Measurements from ENCODE around the gene AHNAK2.
"Not testable (repeated sequence)": the region's sequence is repeated elsewhere in the genome, so short reads cannot be mapped to it uniquely, and the experiment has no call there.

The AHNAK2 gene

DNA sequence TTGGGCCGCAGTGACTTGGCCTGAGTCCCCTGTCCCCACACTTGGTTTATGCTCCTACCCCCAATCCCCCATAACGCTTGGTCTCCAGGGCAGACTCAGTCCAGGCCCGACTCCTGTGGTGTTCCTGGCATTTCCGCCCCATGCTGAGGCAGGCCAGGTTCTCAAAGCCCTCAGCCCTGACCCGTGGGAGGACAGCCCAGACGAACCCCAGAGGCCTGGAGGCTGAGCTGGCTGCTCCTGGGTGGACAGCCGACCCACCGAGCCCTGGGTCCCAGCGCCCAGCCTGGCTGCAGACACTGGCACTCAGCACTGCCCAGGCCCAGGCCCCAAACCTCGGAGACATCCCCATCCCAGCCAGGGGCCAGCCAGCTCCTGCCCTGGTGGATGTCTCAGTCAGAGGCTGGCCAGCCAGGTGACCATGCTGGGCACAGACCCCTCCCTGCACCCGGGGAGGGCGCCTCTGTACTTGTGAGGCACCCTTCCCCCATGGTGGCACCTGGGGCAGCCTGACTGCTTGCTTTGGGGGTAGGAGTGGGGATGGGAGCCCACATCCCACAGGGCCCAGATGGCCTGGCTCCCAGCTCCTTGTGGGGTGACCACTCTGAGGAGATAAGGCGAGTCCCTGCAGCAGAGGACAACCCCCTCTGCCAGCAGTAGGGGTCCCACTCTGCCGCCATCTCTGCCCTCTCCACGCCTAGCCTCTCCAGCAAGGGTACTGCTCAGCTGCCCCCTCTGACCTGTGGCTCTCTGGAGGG is 52.1 kb downstream of the AHNAK2 start:
- DNase-seq (ENCODE audit: low spot score), result no peak

DNA sequence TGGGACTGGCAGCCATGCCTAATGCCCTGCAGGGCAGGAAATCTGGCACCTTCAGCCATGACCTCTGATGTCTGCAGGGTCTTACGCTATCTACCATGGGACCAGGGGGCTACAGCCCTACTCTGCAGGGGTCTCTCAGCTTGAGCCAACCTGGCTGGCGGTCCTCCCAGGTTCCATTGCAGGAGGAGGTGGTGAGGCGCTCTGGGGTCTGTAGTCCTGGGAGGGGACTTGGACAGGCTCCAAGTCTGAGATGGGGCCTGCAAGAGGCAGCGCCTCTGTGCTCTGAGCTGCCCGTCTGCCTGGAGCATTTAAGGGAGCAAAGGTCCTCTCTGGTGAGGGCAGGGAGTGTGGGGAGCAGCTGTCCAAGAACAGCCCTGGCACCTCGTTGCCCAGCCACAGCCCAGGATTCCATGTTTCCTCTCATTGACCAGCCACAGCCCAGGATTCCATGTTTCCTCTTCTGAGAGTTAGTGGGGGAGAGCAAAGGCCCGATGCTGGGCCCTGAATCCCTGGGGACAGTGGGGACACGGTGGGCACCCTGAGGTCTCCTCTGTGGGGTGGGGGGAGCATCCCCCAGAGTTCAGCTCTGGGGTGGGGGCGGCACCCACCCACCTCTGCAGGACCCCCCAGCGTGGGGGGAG is 52.8 kb downstream of the AHNAK2 start:
- DNase-seq (ENCODE audit: low spot score), result no peak

DNA sequence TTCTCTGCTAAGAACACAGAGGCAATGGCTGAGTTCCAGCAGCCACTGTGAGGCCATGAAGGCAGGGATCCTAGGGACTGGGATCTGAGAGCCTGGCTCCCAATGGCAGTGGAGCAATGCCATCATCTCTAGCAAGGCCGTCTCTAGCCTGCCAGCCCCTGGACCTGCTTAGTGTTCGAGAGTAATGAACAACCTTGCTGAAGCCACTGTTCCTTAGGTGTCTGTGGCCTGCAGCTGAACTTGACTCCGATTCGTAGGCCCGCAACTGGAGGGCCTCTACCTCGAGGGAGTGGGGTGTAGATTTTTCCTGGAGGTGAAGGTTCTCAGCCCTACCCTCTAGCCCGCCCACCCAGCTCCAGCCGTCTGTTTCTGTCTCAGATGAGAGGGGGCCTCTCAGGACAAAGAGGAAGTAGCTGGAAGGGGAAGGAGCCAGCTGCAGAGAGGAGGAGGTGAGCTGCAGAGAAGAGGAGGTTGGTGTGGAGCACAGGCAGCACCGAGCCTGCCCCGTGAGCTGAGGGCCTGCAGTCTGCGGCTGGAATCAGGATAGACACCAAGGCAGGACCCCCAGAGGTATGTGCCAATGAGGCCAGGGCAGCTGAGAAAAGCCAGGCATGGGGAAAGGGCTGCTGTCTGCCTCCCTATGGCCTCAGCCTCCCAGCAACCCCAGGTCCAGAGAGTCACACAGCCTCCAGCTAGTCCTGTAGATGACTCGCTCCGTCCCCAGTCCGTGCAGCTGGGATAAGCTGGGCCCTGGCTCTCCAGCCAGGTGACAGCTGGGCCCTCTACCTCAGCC is 53.6 kb downstream of the AHNAK2 start, which contains the start of gene PLD4:
Gene PLD4 (plus strand): TSS at position 459 of the 793 bp plus-strand sequence. CDS start 2,262 bp downstream, outside the sequence.
- no peak for DNase-seq (ENCODE audit: low spot score)

DNA sequence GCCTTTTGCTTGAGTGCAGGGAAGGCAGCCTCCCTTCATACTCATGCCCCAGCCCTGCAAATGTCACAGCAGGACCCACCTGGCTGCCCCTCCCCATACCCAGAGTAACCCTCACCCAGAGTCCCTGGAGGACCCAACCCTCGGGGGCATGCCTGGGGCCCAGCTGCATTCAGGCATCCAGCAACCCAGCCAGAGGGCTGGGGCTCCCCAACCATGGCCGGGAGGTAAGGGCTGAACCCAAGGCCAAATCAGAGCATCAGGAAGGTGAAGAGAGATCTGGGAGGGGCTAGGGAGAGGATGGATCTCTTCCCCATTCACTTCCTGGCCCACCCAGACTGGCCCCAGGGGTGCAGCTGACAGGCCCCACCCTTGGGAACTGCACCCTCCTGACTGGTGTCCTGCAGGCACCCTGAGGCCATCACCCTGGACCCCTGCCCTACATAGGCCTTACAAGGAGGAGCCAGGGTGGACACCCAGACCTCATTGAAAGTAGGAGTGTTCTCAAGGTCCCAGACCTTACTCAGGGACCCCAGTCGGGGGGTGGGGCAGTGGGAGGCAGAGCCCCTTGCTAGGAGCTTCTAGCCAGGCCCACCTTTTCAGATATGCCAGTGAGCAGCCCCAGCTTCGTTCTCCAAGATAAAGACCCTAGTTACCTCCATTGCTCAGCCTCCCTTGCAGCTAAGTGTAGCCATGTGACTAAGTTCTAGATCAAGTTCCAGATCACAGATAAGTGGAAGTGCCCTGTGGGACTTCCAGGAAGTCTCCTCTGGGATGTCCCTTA is 54.3 kb downstream of the AHNAK2 start:
- DNase-seq (ENCODE audit: low spot score), result no peak

DNA sequence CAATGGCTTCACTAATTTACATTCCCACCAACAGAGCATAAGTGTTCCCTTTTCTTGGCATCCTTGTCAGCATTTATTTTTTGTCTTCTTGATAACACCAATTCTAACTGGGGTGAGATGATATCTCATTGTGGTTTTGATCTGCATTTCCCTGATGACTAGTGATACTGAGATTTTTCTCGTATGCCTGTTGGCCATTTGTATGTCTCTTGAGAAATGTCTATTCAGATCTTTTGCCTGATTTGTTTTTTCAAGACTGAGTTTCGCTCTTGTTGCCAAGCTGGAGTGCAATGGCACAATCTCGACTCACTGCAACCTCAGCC is 58.2 kb downstream of the AHNAK2 start:
- no peak for DNase-seq (ENCODE audit: low spot score)

DNA sequence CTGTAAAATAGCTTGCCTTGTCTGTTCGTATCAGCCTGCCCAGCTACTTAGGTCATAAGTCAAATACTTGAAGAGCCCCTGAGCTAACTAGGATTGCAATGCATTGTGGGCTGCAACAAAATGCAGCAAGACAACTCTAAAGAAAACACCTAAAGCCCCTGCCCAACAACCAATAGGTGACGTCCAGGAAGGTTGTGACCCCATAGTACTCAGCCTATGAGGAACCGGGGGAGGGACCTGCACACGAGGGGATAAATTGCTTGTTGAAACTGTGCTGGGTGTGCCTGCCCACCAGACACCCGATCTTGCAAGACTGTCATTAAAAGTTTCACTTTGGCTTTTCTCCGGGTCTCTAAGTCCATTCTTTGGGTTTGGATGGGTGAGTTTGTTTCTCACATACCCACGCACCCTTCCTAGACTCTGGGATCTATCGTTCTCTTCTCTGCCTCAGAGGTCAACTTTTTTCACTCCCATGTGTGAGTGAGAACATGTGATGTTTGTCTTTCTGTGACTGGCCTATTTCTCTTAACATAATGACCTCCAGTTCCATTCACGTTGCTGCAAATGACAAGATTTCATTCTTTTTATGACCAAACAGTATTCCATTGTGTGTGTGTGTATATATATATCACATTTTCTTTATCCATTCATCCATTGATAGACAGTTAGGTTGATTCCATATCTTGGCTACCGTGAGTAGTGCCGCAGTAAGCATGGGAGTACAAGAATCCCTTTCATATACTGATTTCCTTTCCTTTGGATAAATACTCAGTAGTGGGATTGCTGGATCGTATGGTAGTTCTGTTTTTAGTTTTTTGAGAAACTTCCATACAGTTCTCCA is 58.8 kb downstream of the AHNAK2 start:
- not testable (repeated sequence) for DNase-seq (ENCODE audit: low spot score)

DNA sequence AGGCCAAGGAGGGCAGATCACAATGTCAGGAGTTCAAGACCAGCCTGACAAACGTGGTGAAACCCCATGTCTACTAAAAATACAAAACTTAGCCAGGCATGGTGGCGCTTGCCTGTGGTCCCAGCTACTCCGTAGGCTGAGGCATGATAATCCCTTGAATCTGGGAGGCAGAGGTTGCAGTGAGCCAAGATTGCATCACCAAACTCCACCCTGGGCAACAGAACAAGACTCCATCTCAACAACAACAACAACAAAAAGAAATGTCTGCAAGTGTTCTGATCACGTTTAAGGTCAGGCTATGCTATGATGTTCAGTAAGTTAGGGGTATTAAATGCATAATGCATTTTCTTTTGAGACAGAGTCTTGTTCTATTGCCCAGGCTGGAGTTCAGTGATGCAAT is 60.2 kb downstream of the AHNAK2 start:
- no peak for DNase-seq (ENCODE audit: low spot score)

DNA sequence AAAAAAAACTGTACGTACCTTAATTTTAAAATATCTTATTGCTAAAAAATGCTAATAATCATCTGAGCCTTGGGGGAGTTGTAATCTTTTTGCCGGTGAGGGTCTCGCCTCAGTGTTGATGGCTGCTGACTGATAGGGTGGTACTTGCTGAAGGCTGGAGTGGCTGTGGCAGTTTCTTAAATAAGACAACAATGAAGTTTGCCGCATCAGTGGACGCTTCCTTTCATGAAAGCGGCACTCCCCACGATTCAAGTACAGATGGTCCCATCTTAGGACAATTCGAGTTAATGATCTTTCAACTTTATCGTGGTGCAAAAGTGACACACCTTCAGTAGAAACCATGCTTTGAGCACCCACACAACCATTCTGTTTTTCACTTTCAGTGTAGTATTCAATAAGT is 61.1 kb downstream of the AHNAK2 start:
- DNase-seq (ENCODE audit: low spot score), result no peak

DNA sequence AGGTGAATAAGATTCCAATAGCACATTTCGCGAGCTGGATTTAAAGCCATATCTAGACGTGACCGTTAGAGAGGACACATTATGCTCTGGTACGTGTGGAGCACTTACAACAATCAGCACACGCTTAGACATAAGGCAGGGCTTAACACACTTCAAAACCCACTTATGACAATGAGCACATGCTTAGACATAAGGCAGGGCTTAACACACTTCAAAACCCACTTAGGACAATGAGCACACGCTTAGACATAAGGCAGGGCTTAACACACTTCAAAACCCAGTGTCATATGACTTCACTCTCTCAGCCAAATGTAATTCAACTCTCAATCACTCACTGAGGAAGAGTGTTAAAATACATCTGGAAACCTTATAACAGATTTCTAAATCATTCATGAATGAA is 64.7 kb downstream of the AHNAK2 start:
- DNase-seq (ENCODE audit: low spot score), result no peak

DNA sequence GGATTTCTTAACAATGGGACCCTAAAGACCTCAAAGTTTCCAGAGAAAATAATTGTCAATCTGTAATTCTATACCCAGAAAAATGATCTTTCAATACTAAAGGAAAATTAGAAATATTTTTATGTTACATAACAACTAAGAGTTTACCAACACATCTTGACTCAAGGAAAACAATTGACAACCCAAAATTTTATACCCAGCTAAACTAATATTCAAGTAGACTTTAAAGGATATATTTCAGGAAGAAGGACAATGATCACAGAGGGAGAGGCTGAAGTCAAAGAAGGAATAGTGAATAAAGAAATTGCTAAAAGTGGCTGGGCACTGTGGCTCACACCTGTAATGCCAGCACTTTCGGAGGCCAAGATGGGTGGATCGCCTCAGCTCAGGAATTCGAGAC is 66.1 kb downstream of the AHNAK2 start:
- no peak for DNase-seq (ENCODE audit: low spot score)

DNA sequence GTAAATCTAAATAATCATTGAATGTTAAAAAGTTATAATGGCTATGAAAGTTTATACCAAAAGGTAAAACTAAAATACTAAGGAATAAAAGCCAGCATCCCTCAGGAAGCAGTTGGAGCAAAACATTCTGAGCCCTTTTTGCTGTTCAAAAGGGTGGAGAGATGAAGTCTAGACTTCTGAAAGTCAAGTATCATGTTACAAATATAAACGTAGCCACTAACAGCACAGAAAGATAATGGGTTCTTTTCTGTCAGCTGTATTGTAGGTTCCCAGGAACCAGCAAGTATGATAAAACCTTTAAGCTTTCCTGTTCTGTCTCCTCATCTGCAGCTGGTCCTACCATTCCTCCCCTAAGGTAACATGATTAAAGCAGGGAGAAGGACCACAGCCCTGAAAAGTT is 69.9 kb downstream of the AHNAK2 start:
- no peak for DNase-seq (ENCODE audit: low spot score)

DNA sequence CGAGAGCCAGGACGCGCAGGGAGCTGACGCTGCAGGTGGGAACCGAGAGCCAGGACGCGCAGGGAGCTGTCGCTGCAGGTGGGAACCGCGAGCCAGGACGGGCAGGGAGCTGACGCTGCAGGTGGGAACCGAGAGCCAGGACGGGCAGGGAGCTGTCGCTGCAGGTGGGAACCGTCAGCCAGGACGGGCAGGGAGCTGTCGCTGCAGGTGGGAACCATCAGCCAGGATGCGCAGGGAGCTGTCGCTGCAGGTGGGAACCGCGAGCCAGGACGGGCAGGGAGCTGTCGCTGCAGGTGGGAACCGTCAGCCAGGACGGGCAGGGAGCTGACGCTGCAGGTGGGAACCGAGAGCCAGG is 72.6 kb downstream of the AHNAK2 start:
- not testable (repeated sequence) for DNase-seq (ENCODE audit: low spot score)

DNA sequence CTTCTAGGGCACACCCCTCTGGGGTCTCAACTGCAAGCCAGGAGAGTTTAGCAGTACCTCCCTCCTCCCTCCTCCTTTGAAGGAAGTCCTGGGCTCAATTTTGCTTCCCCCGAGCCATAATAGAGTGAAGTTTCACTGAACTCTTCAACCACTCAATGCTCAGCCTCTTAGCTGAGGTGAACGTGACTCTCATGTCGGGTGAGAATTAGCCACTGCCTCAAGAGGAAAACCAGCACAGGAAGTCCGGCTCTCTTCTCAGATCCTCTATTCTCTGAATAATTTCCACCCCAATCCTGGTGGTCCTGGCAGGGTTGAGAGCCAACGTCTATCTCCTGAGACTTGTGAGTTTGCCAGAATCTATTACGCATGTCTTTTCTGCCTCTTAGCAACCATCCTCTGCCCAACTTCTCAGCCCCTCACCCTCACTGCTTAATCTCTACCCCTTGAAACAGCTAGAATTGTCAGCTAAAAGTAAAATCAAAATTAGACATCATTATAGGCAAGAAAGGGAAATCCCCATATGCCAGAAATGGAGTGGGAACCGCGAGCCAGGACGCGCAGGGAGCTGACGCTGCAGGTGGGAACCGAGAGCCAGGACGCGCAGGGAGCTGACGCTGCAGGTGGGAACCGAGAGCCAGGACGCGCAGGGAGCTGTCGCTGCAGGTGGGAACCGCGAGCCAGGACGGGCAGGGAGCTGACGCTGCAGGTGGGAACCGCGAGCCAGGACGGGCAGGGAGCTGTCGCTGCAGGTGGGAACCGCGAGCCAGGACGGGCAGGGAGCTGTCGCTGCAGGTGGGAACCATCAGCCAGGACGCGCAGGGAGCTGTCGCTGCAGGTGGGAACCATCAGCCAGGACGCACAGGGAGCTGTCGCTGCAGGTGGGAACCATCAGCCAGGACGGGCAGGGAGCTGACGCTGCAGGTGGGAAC is 73.3 kb downstream of the AHNAK2 start:
- not testable (repeated sequence) for DNase-seq (ENCODE audit: low spot score)

DNA sequence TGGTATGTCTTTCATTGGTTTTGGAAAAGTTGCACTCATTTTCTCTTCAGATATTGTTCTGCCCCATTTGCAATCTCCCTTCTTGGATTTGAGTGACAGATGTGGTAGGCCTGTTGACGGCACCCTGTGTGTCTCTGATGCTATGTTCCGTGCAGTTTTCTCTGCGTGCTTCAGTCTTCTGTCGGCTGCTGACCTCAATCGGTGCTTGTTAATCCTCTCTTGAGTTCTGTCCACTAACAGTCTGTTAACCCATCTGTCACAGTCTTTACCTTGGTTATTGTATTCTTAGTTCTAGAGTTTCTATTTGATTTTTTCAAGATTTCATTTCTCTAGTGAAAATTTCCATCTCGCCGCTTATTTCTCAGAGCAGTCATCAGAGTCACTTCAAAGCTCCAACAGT is 74.2 kb downstream of the AHNAK2 start:
- DNase-seq (ENCODE audit: low spot score), result no peak

DNA sequence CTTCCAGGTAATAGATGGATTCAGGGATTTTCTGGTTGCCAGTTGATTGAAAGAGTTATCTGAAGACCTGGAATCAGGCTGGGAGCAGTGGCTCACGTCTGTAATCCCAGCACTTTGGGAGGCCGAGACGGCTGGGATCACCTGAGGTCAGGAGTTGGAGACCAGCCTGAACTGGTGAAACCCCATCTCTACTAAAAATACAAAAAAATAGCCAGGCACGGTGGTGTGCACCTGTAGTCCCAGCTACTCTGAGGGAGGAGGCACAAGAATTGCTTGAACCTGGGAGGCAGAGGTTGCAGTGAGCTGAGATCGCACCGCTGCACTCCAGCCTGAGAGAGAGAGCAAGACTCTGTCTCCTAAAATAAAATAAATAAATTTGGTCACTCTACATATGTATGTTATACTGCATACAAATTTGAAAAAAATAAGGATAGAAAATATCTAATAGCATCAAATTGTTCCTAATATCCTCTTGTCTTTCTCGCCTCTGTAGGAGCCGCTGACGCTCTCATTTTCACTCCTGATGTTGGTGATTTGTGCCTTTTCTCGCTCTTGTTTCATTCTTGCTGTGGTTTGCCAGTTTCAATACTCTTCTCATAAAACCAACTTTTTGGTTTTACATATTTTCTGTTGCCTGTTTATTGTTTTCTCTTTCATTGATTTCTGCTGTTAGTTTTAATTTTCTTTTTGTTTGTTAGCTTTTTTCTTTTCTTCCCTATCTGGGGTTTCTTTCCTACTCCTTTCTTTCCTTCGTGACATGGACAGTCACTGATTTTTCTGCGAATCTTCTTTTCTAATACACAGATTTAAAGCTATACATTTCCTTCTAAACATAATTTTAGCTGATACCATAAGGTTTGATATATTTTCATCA is 77.3 kb downstream of the AHNAK2 start:
- no peak for DNase-seq (ENCODE audit: low spot score)

DNA sequence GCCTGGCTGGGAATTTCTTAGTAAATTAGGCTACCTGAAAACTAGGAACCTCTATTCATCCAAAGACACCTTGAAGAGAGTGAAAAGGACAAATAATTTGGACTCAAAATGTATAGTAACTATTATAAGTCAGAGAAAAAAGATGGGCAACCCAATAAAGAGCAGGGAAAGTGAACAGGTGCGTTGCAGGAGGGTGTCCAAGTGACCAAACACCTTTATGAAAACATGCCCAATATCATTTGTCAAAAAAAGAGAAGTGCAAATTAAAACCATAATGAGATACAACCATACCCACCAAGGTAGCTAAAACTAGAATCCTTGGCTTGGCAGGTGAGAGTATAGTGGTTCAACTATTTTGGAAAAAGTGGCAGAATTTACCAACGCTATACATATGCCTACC is 78.4 kb downstream of the AHNAK2 start:
- no peak for DNase-seq (ENCODE audit: low spot score)

DNA sequence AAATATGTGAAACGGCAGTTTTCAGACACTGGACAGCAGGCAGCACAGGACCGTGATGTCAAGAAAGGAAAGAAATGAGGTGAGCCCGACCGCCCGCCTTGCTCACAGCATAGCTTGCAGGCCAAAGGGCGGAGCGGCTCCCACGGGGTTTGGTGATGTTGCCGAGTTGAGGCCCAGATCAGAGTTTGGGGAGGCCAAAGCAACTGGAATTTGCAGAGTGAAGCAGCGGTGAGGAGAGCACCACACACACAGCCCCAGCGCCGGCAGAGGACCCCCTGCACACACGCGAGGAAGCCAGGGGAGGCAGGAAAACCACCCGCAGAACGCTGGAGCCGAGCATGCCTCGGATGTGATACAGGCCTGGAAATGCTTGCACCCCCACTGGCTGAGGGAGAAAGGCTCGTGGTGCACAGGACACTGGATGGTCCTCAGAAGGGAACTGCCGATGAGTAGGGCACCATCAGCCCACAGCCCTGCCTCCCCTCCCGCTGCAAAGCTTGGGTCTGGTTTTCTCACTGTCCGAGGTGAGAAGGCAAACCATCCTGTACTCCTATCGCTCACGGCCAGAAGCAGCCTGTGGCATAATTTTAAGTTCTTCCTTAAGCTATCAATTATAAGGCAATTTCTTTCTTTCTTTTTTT is 79.2 kb downstream of the AHNAK2 start:
- no peak for DNase-seq (ENCODE audit: low spot score)

DNA sequence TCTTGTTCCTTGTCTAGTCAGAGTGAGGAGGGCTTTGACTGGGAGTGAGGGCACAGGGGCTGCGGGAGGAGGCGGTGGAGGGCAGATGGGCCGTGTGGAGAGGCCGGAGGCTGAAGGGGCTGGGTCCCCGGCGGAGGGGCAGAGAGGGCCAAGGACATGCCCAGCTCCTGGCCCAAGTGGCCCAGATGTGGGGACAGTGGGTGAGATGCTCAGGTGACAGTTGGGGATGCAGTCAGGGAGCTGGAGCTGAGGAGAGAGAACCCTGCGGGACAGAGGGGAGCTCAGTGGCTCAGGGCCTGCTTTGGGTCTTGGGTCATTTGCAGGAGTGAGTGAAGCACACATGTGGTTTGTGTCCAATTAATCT is 80.0 kb downstream of the AHNAK2 start:
- no peak for DNase-seq (ENCODE audit: low spot score)

Data from GM03348 (cell line).